ELR (cell line): ENCODE measurements around the gene TSPOAP1.

Experiments
- DNase-seq: peaks from one replicate; pipeline ENCODE4 v3.0.0-alpha.2; 2015; ENCODE audit warnings: low read depth

TSPOAP1 gene

DNA sequence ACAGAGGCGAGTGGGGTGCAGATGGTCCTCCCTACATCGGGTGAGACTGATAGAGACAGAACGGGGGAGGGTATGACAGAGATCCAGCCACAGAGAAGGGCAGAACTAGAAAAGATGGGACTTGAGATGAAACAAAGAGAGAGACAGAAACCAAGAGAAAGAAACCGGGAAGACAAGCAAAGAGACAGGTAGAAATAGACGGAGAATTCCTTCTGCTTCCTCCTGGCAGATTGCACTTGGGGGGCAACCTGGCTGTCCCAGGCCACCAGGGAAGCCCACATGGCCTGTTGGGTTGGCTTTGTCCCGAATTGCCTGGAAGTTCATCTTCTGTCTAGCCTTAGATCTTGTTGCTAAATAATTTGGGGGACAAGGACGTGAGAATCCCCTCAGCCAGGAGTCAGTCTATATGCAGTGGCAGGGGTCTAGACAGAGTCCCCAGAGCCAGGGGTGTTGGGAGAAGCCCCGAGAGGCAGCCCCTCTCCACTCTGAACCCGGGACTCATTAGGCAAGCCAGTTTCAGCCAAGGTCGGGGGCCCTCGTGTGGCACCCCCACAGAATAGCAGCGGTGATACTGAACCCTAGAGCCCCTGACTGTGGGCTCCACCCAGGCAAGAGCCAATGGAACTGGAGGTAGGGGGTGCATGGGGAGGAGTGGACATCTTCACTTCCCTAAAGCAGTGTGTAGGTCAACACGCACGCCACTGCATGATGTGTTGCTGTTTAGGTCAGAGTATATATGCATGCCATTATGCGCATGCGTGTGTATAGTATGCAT, 627 bp upstream of the TSPOAP1 start:
- DNase-seq: peak; percentile 32

DNA sequence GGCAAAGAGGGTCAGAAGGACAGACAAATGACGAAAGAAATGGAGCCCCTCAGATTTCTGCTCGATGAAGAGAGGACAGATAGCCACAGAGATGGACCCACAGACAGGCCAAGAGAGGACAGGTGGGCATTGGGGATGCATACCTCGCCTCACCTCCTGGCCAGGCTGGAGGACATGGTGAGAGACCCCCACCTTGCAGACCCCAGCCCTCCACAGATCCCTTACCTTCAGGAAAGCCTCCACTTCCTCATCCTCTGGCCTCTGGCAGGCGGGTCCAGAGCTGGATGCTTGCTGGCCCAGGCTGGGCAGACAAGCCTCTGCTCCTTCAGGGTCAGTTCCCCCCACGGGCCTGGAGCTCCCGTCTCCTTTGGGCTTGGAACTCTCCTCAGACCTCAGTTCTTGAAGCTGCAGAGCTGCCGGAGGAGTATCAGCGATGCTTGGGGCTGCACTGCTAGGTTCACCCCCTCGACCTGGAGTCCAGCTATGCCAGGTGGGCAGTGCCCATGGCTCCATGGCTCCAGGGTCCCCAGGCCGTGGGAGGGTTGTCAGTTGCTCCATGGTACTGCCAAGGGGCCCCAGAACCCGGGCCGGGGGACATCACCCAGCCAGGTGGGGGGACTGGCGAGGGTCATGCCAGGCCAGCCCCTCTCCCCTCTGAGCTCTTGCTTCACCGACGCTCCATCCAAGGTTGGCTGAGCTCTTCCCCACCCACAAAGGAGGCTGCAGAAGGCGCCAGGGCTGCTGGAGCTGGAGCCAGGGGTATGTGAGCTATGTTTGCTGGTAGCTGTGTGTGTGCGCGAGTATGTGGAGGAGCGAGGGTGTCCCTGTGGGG, 1.0 kb downstream of the TSPOAP1 start:
- DNase-seq: no peak

DNA sequence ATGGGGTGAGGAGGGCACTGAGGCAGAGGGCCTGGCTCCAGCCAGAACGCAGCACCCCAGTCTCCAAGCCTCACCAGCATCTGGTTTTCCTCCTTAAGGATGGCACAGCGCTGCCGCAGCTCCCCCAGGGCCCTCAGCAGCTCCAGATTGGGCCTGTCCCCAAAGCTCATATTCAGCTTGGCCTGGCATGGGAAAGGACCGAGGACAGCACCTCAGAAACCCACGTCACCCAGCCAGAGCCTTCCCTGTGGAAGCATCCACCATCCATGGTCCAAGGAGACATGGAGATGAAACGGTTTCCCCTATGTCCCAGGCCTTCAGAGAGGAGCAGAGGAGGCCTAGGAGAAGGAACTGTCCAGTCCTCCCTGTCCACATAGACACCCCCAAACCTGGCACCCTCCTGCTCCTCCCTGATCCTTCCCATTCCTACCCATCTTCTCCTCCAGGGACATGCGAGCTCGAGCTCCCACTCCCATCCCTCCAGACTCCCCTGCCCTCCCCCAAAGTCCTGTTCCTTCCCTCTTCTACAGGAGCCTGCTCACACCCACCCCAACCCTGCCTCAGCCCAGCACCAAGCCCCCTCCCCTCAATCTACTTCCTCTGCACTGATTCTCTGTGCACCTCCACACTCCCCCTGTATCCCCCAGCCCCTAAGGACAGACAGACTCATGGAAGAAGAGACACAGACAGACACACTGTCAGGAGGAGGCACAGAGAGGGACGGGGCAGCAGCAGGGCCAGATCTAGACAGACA, 1.8 kb downstream of the TSPOAP1 start:
- no peak for DNase-seq

GRCh38 chr17:58325976-58326468, 2.6 kb downstream of the TSPOAP1 start:
- DNase-seq: no peak

- no peak for DNase-seq
Observed at GRCh38 chr17:58325289-58325726, 3.3 kb downstream of the TSPOAP1 start.

DNA sequence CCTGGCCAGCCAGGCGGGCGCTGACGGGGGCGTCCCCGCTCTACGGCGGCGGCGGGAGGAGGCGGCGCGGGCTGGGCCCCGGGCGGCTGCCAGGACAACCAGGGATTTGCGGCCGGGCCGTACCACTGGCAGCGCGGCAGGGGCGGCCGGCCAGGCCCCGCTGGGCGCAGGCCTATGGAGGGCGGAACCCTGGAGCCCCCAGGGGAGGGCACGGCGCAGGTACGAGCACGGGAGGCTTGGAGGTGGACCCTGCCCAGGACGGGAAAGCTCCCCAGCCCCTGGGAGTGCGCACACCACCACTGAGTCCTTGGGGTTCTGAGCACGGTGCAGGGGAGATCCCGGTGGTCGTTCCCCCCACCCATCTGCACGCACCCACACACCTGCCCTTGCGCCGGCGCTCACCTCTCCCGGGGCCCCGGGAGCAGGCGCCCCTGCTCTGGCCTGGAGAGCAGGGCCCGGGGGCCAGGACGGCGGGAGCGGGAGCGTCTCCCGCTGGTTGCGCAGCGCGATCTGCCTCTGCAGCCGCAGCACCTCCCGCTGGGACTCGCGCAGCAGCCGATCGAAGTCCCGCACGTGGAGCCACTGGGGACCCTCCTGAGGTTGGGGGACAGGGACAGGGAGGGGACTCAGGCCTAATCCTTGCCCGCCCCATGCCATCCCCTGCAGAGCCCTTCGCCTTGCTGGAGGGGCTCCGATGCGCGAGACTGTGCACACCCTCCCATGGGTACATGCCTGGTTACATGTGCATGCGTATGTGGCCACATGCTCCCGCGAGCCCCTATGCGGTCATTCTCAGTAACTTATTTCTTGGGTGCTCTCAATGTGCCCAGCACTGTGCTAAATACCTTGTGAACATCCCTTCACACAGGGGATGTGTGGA, 3.9 kb downstream of the TSPOAP1 start:
- peak; percentile 33 for DNase-seq

DNA sequence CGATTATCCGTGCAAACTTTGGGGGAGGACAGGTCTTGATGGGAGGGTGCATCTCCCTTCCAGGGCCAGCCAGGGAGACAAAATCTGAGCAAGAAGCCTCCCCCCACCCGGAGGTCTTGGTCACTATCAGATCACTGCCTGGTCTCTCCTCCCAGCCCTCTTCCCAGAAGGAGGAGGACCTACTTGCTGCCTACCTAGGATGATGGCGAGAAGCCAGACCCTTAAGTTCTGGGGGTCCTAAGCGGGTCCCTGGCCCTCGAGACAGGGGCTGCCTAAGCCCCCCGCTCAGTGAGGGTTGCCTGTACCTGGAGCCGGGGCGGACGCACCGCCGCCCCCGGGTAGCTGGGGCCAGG, 4.6 kb downstream of the TSPOAP1 start:
- DNase-seq: no peak

GRCh38 chr17:58323366-58324055, 5.1 kb downstream of the TSPOAP1 start:
- DNase-seq: no peak

- no peak for DNase-seq
Observed at GRCh38 chr17:58322581-58323185, 5.9 kb downstream of the TSPOAP1 start.

GRCh38 chr17:58321571-58322525, 6.7 kb downstream of the TSPOAP1 start:
- DNase-seq: no peak

- no peak for DNase-seq
Observed at GRCh38 chr17:58320570-58321323, 7.8 kb downstream of the TSPOAP1 start.

- DNase-seq: no peak
Observed at GRCh38 chr17:58320163-58320558, 8.4 kb downstream of the TSPOAP1 start.

DNA sequence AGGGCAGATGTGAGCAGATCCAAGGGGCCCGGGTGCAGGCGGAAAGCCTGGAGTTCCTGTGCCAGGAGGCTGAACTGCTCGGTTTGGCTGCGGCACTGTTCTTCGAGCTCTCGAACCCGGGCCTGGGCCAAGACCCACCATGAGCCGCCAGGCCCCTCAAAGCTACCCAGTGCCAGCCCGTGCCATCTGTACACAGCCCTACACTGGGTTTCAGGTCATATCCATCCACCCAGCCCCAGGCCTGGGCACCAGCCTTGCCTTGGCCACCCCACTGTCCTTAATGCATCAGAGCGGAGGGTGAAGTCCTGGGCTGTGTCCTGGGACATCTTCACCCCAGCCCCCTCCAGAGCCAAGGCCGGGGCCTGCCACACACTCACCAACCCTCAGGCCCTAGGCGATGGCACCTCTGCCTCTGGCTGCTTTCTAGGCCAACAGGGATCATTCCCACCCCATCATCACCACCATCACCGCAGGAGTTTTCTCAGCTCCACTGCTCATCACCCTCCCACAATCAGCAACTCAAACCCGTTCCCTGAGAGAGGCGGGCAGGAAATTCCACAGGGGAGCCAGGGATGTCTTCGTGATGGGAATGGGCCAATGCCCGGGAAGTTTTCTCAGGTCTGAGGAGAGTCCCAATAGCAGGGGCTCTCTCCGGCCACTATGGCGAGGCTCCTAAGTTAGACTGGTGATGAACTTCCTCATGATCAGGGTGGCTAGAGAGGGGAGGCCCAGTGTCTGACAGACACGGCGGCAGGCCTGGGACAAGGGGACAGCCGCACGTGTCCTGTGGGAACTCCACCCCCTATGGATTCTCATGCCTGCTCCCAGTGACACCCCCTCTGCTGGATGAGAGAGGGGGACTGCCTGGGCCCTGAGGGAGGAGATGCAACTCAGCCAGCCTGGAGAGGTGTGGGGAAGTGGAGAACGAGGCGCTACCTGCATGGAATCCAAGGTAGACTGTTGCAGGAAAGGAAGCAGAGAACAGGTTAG, 9.1 kb downstream of the TSPOAP1 start:
- DNase-seq: no peak

GRCh38 chr17:58318627-58319172, 9.9 kb downstream of the TSPOAP1 start:
- no peak for DNase-seq

DNA sequence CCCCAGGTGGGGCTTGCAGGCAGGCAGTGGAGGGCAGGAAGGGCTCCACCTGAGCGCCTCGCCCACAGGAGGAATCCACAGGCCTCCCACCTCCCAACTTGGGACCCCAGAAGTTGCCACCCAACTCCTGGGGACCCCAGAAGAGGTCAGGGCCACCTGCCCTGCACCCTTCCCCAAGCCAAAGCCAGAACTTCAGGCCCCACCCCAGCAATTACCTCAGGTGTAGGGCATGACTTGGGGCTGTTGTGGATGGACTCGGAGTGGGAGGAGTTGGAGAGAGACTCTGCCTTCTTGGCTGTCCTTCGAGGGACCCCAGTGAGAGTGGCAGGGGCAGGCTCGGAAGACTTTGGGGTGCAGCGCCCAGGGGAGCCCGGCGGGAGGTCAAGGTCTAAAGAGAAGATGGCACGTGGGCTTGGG, 10.5 kb downstream of the TSPOAP1 start:
- DNase-seq: no peak

GRCh38 chr17:58317421-58318064, 11.1 kb downstream of the TSPOAP1 start:
- peak; percentile 93 for DNase-seq
